Globus pallidus (tissue), 1 donor: Measurements from ENCODE around the gene RPS2.

Experiments used
- DNase-seq: peaks from one replicate; pipeline ENCODE4 v3.0.0-alpha.2; 2015; ENCODE audit warnings: low spot score

The RPS2 gene

GRCh38 chr16:1919327-1919998 is 45.2 kb downstream of the RPS2 start:
- no peak for DNase-seq

GRCh38 chr16:1918351-1919326 is 46.0 kb downstream of the RPS2 start, which contains the start of gene HS3ST6:
Gene HS3ST6 (minus strand): TSS chr16:1918415. CDS start chr16:1918323, 92 bp downstream.
- DNase-seq, result no peak

- no peak for DNase-seq
Measured at GRCh38 chr16:1917665-1918350, 46.8 kb downstream of the RPS2 start.

- no peak for DNase-seq
Measured at GRCh38 chr16:1917056-1917664, 47.5 kb downstream of the RPS2 start.

GRCh38 chr16:1916640-1916990 is 48.0 kb downstream of the RPS2 start:
- no peak for DNase-seq

GRCh38 chr16:1915732-1916639 is 48.6 kb downstream of the RPS2 start:
- no peak for DNase-seq

GRCh38 chr16:1914988-1915387 is 49.6 kb downstream of the RPS2 start:
- DNase-seq, result no peak

GRCh38 chr16:1914084-1914608 is 50.5 kb downstream of the RPS2 start:
- DNase-seq, result no peak

GRCh38 chr16:1913327-1914083 is 51.1 kb downstream of the RPS2 start:
- no peak for DNase-seq

GRCh38 chr16:1912215-1912543 is 52.4 kb downstream of the RPS2 start:
- no peak for DNase-seq
